Measurements from ENCODE around the gene FGD4.
"Not testable (repeated sequence)": the region's sequence is repeated elsewhere in the genome, so short reads cannot be mapped to it uniquely, and the experiment has no call there.

FGD4 gene

GRCh38 chr12:32501835-32502333, 102.5 kb downstream of the FGD4 start:
- peak overlapping the region in 1 of 2 donors; percentile 34 for H3K9ac ChIP-seq (ENCODE audit: low read depth in 1 of 2, low read length in 2 of 2)
- H3K36me3 ChIP-seq (ENCODE audit: control insufficient read depth in 2 of 2, insufficient read depth in 2 of 2, low read length in 2 of 2) = no peaks in the 10 kb centered on the region
- H3K27me3 ChIP-seq (ENCODE audit: control insufficient read depth in 2 of 2, insufficient read depth in 2 of 2, low read length in 2 of 2) = no peaks in the 10 kb centered on the region
- peaks cover 9 to 10% of the 10 kb centered on the region in 2 donors for H3K4me1 ChIP-seq (ENCODE audit: control insufficient read depth in 2 of 2, insufficient read depth in 2 of 2, low read length in 2 of 2)
- no peaks in the 10 kb centered on the region for H3K9me3 ChIP-seq (ENCODE audit: control insufficient read depth in 2 of 2, low read length in 2 of 2)
- peak overlapping the region; percentile 8 to 20 for H3K4me3 ChIP-seq (ENCODE audit: low read length in 2 of 2)
- H3K27ac ChIP-seq (ENCODE audit: low read depth in 2 of 2, low read length in 2 of 2) = peak overlapping the region in 1 of 2 donors; percentile 32

- H3K9me3 ChIP-seq (ENCODE audit: control insufficient read depth in 2 of 2, low read length in 2 of 2) = no peaks in the 10 kb centered on the region
- no peak overlapping the region for H3K27ac ChIP-seq (ENCODE audit: low read depth in 2 of 2, low read length in 2 of 2)
- no peaks in the 10 kb centered on the region for H3K36me3 ChIP-seq (ENCODE audit: control insufficient read depth in 2 of 2, insufficient read depth in 2 of 2, low read length in 2 of 2)
- no peak overlapping the region for H3K9ac ChIP-seq (ENCODE audit: low read depth in 1 of 2, low read length in 2 of 2)
- H3K4me3 ChIP-seq (ENCODE audit: low read length in 2 of 2) = peak overlapping the region in 1 of 2 donors; percentile 53
- H3K4me1 ChIP-seq (ENCODE audit: control insufficient read depth in 2 of 2, insufficient read depth in 2 of 2, low read length in 2 of 2) = peaks cover 9 to 10% of the 10 kb centered on the region in 2 donors
- H3K27me3 ChIP-seq (ENCODE audit: control insufficient read depth in 2 of 2, insufficient read depth in 2 of 2, low read length in 2 of 2) = no peaks in the 10 kb centered on the region
Measured at GRCh38 chr12:32502693-32503502, 103.5 kb downstream of the FGD4 start.

GRCh38 chr12:32503730-32504129, 104.4 kb downstream of the FGD4 start:
- Histone ChIP-seq H3K27me3 (ENCODE audit: control insufficient read depth in 2 of 2, insufficient read depth in 2 of 2, low read length in 2 of 2) (no peaks in the 10 kb centered on the region), H3K9ac (ENCODE audit: low read depth in 1 of 2, low read length in 2 of 2) (no peak overlapping the region), H3K4me1 (ENCODE audit: control insufficient read depth in 2 of 2, insufficient read depth in 2 of 2, low read length in 2 of 2) (peaks cover 9 to 10% of the 10 kb centered on the region in 2 donors), H3K4me3 (ENCODE audit: low read length in 2 of 2) (no peak overlapping the region), H3K9me3 (ENCODE audit: control insufficient read depth in 2 of 2, low read length in 2 of 2) (no peaks in the 10 kb centered on the region), H3K36me3 (ENCODE audit: control insufficient read depth in 2 of 2, insufficient read depth in 2 of 2, low read length in 2 of 2) (no peaks in the 10 kb centered on the region), H3K27ac (ENCODE audit: low read depth in 2 of 2, low read length in 2 of 2) (no peak overlapping the region)

- Histone ChIP-seq H3K36me3 (ENCODE audit: control insufficient read depth in 2 of 2, insufficient read depth in 2 of 2, low read length in 2 of 2) (no peaks in the 10 kb centered on the region), H3K27ac (ENCODE audit: low read depth in 2 of 2, low read length in 2 of 2) (no peak overlapping the region), H3K9ac (ENCODE audit: low read depth in 1 of 2, low read length in 2 of 2) (no peak overlapping the region), H3K4me1 (ENCODE audit: control insufficient read depth in 2 of 2, insufficient read depth in 2 of 2, low read length in 2 of 2) (peaks cover 6 to 10% of the 10 kb centered on the region in 2 donors), H3K27me3 (ENCODE audit: control insufficient read depth in 2 of 2, insufficient read depth in 2 of 2, low read length in 2 of 2) (no peaks in the 10 kb centered on the region), H3K4me3 (ENCODE audit: low read length in 2 of 2) (no peak overlapping the region), H3K9me3 (ENCODE audit: control insufficient read depth in 2 of 2, low read length in 2 of 2) (no peaks in the 10 kb centered on the region)
Measured at GRCh38 chr12:32504591-32504990, 105.2 kb downstream of the FGD4 start.

- H3K4me1 ChIP-seq (ENCODE audit: control insufficient read depth in 2 of 2, insufficient read depth in 2 of 2, low read length in 2 of 2) = peaks cover 6 to 10% of the 10 kb centered on the region in 2 donors
- H3K27me3 ChIP-seq (ENCODE audit: control insufficient read depth in 2 of 2, insufficient read depth in 2 of 2, low read length in 2 of 2) = no peaks in the 10 kb centered on the region
- H3K27ac ChIP-seq (ENCODE audit: low read depth in 2 of 2, low read length in 2 of 2) = no peak overlapping the region
- no peaks in the 10 kb centered on the region for H3K9me3 ChIP-seq (ENCODE audit: control insufficient read depth in 2 of 2, low read length in 2 of 2)
- no peaks in the 10 kb centered on the region for H3K36me3 ChIP-seq (ENCODE audit: control insufficient read depth in 2 of 2, insufficient read depth in 2 of 2, low read length in 2 of 2)
- no peak overlapping the region for H3K9ac ChIP-seq (ENCODE audit: low read depth in 1 of 2, low read length in 2 of 2)
- H3K4me3 ChIP-seq (ENCODE audit: low read length in 2 of 2) = no peak overlapping the region
Measured at GRCh38 chr12:32505067-32505945, 105.9 kb downstream of the FGD4 start.

GRCh38 chr12:32507096-32507941, 108.0 kb downstream of the FGD4 start:
- not testable (repeated sequence) for H3K27me3 ChIP-seq (ENCODE audit: control insufficient read depth in 2 of 2, insufficient read depth in 2 of 2, low read length in 2 of 2); H3K4me1 ChIP-seq (ENCODE audit: control insufficient read depth in 2 of 2, insufficient read depth in 2 of 2, low read length in 2 of 2); H3K9ac ChIP-seq (ENCODE audit: low read depth in 1 of 2, low read length in 2 of 2); H3K27ac ChIP-seq (ENCODE audit: low read depth in 2 of 2, low read length in 2 of 2); H3K9me3 ChIP-seq (ENCODE audit: control insufficient read depth in 2 of 2, low read length in 2 of 2); H3K4me3 ChIP-seq (ENCODE audit: low read length in 2 of 2); H3K36me3 ChIP-seq (ENCODE audit: control insufficient read depth in 2 of 2, insufficient read depth in 2 of 2, low read length in 2 of 2)

- Histone ChIP-seq H3K9ac (ENCODE audit: low read depth in 1 of 2, low read length in 2 of 2) (no peak overlapping the region), H3K27me3 (ENCODE audit: control insufficient read depth in 2 of 2, insufficient read depth in 2 of 2, low read length in 2 of 2) (no peaks in the 10 kb centered on the region), H3K9me3 (ENCODE audit: control insufficient read depth in 2 of 2, low read length in 2 of 2) (no peaks in the 10 kb centered on the region), H3K36me3 (ENCODE audit: control insufficient read depth in 2 of 2, insufficient read depth in 2 of 2, low read length in 2 of 2) (no peaks in the 10 kb centered on the region), H3K4me1 (ENCODE audit: control insufficient read depth in 2 of 2, insufficient read depth in 2 of 2, low read length in 2 of 2) (peaks cover 5% of the 10 kb centered on the region in 2 donors), H3K27ac (ENCODE audit: low read depth in 2 of 2, low read length in 2 of 2) (no peak overlapping the region), H3K4me3 (ENCODE audit: low read length in 2 of 2) (no peak overlapping the region)
Measured at GRCh38 chr12:32507942-32508320, 108.6 kb downstream of the FGD4 start.

GRCh38 chr12:32508626-32509025, 109.3 kb downstream of the FGD4 start:
- Histone ChIP-seq H3K9ac (ENCODE audit: low read depth in 1 of 2, low read length in 2 of 2) (no peak overlapping the region), H3K27me3 (ENCODE audit: control insufficient read depth in 2 of 2, insufficient read depth in 2 of 2, low read length in 2 of 2) (no peaks in the 10 kb centered on the region), H3K9me3 (ENCODE audit: control insufficient read depth in 2 of 2, low read length in 2 of 2) (no peaks in the 10 kb centered on the region), H3K36me3 (ENCODE audit: control insufficient read depth in 2 of 2, insufficient read depth in 2 of 2, low read length in 2 of 2) (no peaks in the 10 kb centered on the region), H3K27ac (ENCODE audit: low read depth in 2 of 2, low read length in 2 of 2) (no peak overlapping the region), H3K4me3 (ENCODE audit: low read length in 2 of 2) (no peak overlapping the region), H3K4me1 (ENCODE audit: control insufficient read depth in 2 of 2, insufficient read depth in 2 of 2, low read length in 2 of 2) (peaks cover 5% of the 10 kb centered on the region in 2 donors)

- Histone ChIP-seq H3K9me3 (ENCODE audit: control insufficient read depth in 2 of 2, low read length in 2 of 2) (no peaks in the 10 kb centered on the region), H3K27me3 (ENCODE audit: control insufficient read depth in 2 of 2, insufficient read depth in 2 of 2, low read length in 2 of 2) (no peaks in the 10 kb centered on the region), H3K27ac (ENCODE audit: low read depth in 2 of 2, low read length in 2 of 2) (no peak overlapping the region), H3K36me3 (ENCODE audit: control insufficient read depth in 2 of 2, insufficient read depth in 2 of 2, low read length in 2 of 2) (no peaks in the 10 kb centered on the region), H3K4me3 (ENCODE audit: low read length in 2 of 2) (no peak overlapping the region), H3K4me1 (ENCODE audit: control insufficient read depth in 2 of 2, insufficient read depth in 2 of 2, low read length in 2 of 2) (peaks cover 5% of the 10 kb centered on the region in 2 donors), H3K9ac (ENCODE audit: low read depth in 1 of 2, low read length in 2 of 2) (no peak overlapping the region)
Measured at GRCh38 chr12:32509328-32510091, 110.2 kb downstream of the FGD4 start.
